Body of pancreas (tissue), 4 donors: ENCODE measurements around the gene SORT1. TPM values are rescaled to one million over a fixed set of nuclear protein-coding genes. Genes with fewer than 3 reads are reported as not detected.

Experiments used
- ATAC-seq: fragments of 150-250 bp; one replicate; pipeline ENCODE4 v1.9.1; 2016
- DNase-seq, 4 donors: peaks; one replicate each; pipeline ENCODE4 v3.0.0-alpha.2; 2019
- H3K27ac ChIP-seq, 4 donors: fragments of 200-600 bp; sonication (generic); 1 replicate in 3 of 4; 2 replicates in 1 of 4; pipeline versions ENCODE4 v1.5.1 to v1.6.1; 2016 to 2019; ENCODE audit warnings: mild to moderate bottlenecking in 1 of 4, mixed read lengths in 1 of 4, moderate library complexity in 1 of 4
- H3K27me3 ChIP-seq, 2 donors: fragments of 200-600 bp; sonication (generic); one replicate each; pipeline ENCODE4 v1.6.0; 2016; ENCODE audit warnings: mild to moderate bottlenecking in 1 of 2
- H3K36me3 ChIP-seq, 2 donors: fragments of 200-600 bp; sonication (generic); replicated peaks in 1 of 2; 2 replicates each; pipeline ENCODE4 v1.5.1; 2016; ENCODE audit warnings: low read depth in 2 of 2; ENCODE audit not compliant: insufficient read depth in 1 of 2
- H3K4me1 ChIP-seq: fragments of 200-600 bp; sonication (generic); one replicate; pipeline ENCODE4 v1.6.0; 2016
- H3K4me3 ChIP-seq, 2 donors: fragments of 200-600 bp; sonication (generic); 1 replicate in 1 of 2; 2 replicates in 1 of 2; pipeline ENCODE4 v1.5.1; 2016 to 2019
- H3K9me3 ChIP-seq, 3 donors: fragments of 200-600 bp; sonication (generic); 1 replicate in 2 of 3; 2 replicates in 1 of 3; pipeline ENCODE4 v1.5.1; 2016
- POLR2A ChIP-seq, 3 donors: fragments of 450-650 bp; IDR thresholded peaks; one replicate each; pipeline ENCODE4 v1.6.1; 2016; ENCODE audit warnings: antibody characterized with exemption in 3 of 3, mild to moderate bottlenecking in 2 of 3
- WGBS, 2 donors: methylation state at CpG; one replicate each; pipeline ENCODE4 v1.1.5; 2017; 5-methylcytosine and 5-hydroxymethylcytosine counted together
- intact Hi-C: fragments of 100-400 bp; cut with DNase I; formaldehyde crosslinking; loops from one replicate; pipeline ENCODE4 v1.15.1; 2023
- total RNA-seq, 2 donors: library from RNA; depleted of rRNA; stranded (reverse); fragments of >200 nt; gene quantifications; one replicate each; pipeline ENCODE4 v1.1.0, GENCODE V29; 2016
- TF ChIP-seq, protein P1 (sequence below), 7 experiments: fragments of 450-650 bp in 4 of 7; fragments of 200-600 bp in 3 of 7; sonication (generic) in 3 of 7; IDR thresholded peaks; one replicate each; pipeline ENCODE4 v1.5.1; 2016 to 2019; ENCODE audit warnings: antibody characterized with exemption in 7 of 7

The SORT1 gene
- total RNA-seq, 2 donors from 2014 or later, result 23.6 to 24.7 TPM

DNA sequence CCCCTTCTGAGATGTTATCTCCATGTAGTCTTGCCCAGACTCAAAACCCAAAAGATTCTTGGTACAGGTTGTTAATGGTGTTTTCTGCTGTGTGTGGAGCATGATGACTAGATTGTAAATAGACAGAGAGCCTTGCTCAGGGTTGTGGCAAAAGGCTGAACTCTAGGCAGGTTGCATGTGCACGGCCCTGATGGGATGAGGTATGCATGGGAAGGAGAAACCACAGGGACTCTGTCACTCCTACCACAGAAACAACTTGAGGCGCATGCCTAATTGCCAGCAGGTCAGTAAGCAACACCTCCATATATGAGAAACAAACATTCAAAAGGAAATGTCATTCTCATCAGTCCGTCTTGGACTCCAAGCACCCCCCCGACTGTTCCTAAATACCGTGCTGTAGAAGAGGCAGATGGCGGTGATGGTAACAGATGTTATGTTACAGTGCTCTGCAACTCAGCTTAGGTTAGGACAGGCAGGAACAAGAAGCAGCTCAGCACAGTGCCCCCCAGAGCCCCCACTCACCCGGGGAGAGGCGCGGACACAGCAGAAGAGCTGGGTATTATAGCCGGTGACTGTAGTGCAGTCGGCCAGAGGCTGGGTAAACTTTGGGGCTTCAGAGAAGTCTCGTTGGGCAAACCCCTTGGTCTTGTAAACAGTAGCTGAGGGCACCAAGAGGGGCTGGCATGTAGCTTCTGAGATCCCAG, 101.9 kb downstream of the SORT1 start:
- no peak for ATAC-seq
- Histone ChIP-seq H3K27ac (no peak overlapping the region), H3K36me3 (no peaks in the 10 kb centered on the region), H3K4me3 (no peak overlapping the region), H3K9me3 (no peaks in the 10 kb centered on the region), H3K27me3 (no peaks in the 10 kb centered on the region), H3K4me1 (peaks cover 15% of the 10 kb centered on the region)
- no peak for TF ChIP-seq POLR2A (IDR thresholded peaks at IDR 0.05)
- TF ChIP-seq, protein P1, sequence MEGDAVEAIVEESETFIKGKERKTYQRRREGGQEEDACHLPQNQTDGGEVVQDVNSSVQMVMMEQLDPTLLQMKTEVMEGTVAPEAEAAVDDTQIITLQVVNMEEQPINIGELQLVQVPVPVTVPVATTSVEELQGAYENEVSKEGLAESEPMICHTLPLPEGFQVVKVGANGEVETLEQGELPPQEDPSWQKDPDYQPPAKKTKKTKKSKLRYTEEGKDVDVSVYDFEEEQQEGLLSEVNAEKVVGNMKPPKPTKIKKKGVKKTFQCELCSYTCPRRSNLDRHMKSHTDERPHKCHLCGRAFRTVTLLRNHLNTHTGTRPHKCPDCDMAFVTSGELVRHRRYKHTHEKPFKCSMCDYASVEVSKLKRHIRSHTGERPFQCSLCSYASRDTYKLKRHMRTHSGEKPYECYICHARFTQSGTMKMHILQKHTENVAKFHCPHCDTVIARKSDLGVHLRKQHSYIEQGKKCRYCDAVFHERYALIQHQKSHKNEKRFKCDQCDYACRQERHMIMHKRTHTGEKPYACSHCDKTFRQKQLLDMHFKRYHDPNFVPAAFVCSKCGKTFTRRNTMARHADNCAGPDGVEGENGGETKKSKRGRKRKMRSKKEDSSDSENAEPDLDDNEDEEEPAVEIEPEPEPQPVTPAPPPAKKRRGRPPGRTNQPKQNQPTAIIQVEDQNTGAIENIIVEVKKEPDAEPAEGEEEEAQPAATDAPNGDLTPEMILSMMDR (IDR thresholded peaks at IDR 0.05), result no peak
- intact Hi-C loops, result no loop called here
- DNase-seq, result no peak
- 73 to 74% methylated on average over 12 of the region's 12 CpGs for WGBS, 2 donors

DNA sequence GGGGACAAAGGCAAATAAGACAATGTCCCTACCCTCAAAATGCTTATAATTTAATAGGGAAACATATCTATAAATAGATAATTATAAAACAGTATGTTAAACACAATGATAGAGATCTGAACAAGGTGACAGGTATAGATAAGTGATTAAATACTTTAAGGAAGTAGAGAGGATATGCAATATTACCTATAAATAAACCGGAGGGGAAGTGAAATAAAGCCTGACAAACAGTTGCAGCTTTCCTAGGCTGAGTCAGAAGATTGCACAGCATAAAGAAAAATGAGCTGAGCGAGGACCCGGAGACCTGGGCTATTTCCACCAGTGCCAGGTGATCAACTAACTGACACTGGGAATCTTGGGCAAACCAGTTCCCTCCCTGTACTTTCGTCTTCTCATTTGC, 103.2 kb downstream of the SORT1 start:
- intact Hi-C loops, result no loop called here
- DNase-seq, result no peak
- no peak for ATAC-seq
- no peaks in the 10 kb centered on the region for H3K27me3 ChIP-seq
- TF ChIP-seq, protein P1 (IDR thresholded peaks at IDR 0.05), result no peak
- no peak for TF ChIP-seq POLR2A (IDR thresholded peaks at IDR 0.05)
- no peaks in the 10 kb centered on the region for H3K36me3 ChIP-seq
- H3K4me1 ChIP-seq, result peaks cover 10% of the 10 kb centered on the region
- H3K4me3 ChIP-seq, result no peak overlapping the region
- 44 to 58% methylated on average over 4 of the region's 4 CpGs for WGBS, 2 donors
- no peaks in the 10 kb centered on the region for H3K9me3 ChIP-seq
- H3K27ac ChIP-seq, result no peak overlapping the region

DNA sequence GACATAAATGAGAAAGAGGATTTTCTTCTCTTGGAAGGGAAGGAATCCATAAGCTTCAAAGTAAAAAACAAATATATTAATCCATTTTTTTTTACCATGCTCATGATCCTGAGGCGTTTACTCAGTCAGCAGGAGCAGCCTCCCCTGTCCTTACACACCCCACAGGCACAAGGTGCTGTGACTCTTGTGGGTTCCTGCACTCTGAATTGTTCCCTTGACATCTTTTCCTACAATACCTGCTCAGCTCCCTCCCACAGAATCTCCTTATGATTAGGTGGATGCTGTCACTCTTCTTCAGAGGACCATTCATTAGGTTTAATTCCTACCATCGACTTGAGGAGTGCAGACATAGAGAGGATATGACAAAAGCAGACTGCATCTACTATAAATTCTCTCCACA, 104.7 kb downstream of the SORT1 start:
- no peaks in the 10 kb centered on the region for H3K36me3 ChIP-seq
- intact Hi-C loops, result no loop called here
- H3K4me3 ChIP-seq, result no peak overlapping the region
- no peak for ATAC-seq
- no peaks in the 10 kb centered on the region for H3K27me3 ChIP-seq
- no peak for TF ChIP-seq POLR2A (IDR thresholded peaks at IDR 0.05)
- TF ChIP-seq, protein P1 (IDR thresholded peaks at IDR 0.05), result no peak
- no peaks in the 10 kb centered on the region for H3K4me1 ChIP-seq
- H3K9me3 ChIP-seq, result no peaks in the 10 kb centered on the region
- WGBS, 2 donors, result 57% methylated on average over 2 of the region's 2 CpGs
- H3K27ac ChIP-seq, result no peak overlapping the region
- DNase-seq, result no peak

DNA sequence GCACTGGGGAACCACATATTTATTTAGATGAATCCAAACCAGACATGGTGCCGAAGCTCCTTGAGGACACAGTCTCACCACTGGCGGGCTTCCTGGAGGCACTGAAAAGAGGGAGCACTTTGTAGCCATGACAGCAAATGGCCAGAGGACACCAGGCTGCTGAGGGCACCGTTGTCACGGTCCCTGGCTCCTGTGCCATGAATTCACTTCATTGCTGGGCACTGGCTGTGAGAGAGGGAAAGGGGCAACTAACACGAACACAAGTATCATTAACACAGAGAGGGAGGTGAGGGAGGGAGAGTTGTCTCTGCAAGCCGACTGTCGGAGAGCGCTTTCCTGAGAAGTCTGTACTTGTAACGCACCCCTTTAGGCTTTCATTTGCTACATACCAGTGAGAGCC, 105.4 kb downstream of the SORT1 start:
- TF ChIP-seq, protein P1 (IDR thresholded peaks at IDR 0.05), result no peak
- TF ChIP-seq POLR2A (IDR thresholded peaks at IDR 0.05), result no peak
- Histone ChIP-seq H3K27ac (no peak overlapping the region), H3K4me1 (no peaks in the 10 kb centered on the region), H3K4me3 (no peak overlapping the region), H3K27me3 (no peaks in the 10 kb centered on the region), H3K36me3 (no peaks in the 10 kb centered on the region), H3K9me3 (no peaks in the 10 kb centered on the region)
- ATAC-seq (no peak), DNase-seq (no peak)
- intact Hi-C loops, result no loop called here
- 69 to 74% methylated on average over 9 of the region's 9 CpGs for WGBS, 2 donors

DNA sequence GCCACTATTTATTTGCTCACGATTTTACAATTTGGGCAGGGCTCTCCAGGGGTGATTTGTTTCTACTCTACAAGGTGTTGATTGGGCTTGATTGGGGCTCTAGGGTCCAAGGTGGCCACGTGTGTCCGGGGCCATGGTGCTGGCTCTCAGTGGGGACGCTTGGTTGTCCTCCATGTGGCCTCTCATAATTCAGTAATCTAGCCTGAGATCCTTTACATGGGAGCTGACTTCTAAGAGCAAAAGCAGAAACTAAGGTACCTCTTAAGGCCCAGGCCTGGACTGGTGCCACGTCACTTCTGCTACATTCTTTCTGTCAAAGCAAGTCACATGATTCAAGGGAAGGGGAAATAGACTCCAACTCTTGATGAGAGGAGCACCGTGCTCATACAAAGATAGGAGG, 106.7 kb downstream of the SORT1 start:
- H3K4me3 ChIP-seq, result no peak overlapping the region
- H3K36me3 ChIP-seq, result no peaks in the 10 kb centered on the region
- H3K9me3 ChIP-seq, result no peaks in the 10 kb centered on the region
- no peak for TF ChIP-seq POLR2A (IDR thresholded peaks at IDR 0.05)
- TF ChIP-seq, protein P1 (IDR thresholded peaks at IDR 0.05), result no peak
- ATAC-seq (no peak), DNase-seq (peak in 2 of 4 donors; percentile 40 to 61)
- intact Hi-C loops, result no loop called here
- 57 to 66% methylated on average over 6 of the region's 6 CpGs for WGBS, 2 donors
- H3K4me1 ChIP-seq, result no peaks in the 10 kb centered on the region
- H3K27ac ChIP-seq, result no peak overlapping the region
- H3K27me3 ChIP-seq, result no peaks in the 10 kb centered on the region
